B cell (primary cell): ENCODE data around the gene ADCY2.

Experiments used
- CTCF ChIP-seq: fragments of 200-600 bp; IDR thresholded peaks from one replicate; pipeline ENCODE4 v1.8.0; 2022; ENCODE audit warnings: antibody characterized with exemption, mild to moderate bottlenecking
- EZH2 ChIP-seq: IDR thresholded peaks from 2 replicates; pipeline ENCODE4 v1.6.1; 2012; ENCODE audit warnings: borderline replicate concordance, low read depth, mild to moderate bottlenecking, moderate library complexity, low read length; ENCODE audit not compliant: insufficient read depth, poor library complexity, severe bottlenecking

GRCh38 chr5:7753181-7753580 lies 357.2 kb downstream of the ADCY2 start:
- TF ChIP-seq CTCF (no peak), EZH2 (no peak)
